Measurements from ENCODE around the gene EFCAB11. TPM values are rescaled to one million over a fixed set of nuclear protein-coding genes. Genes with fewer than 3 reads are reported as not detected.

The EFCAB11 gene
- total RNA-seq, 1 experiment from 2014 or later, result 36.2 TPM

- TF ChIP-seq, protein P1, sequence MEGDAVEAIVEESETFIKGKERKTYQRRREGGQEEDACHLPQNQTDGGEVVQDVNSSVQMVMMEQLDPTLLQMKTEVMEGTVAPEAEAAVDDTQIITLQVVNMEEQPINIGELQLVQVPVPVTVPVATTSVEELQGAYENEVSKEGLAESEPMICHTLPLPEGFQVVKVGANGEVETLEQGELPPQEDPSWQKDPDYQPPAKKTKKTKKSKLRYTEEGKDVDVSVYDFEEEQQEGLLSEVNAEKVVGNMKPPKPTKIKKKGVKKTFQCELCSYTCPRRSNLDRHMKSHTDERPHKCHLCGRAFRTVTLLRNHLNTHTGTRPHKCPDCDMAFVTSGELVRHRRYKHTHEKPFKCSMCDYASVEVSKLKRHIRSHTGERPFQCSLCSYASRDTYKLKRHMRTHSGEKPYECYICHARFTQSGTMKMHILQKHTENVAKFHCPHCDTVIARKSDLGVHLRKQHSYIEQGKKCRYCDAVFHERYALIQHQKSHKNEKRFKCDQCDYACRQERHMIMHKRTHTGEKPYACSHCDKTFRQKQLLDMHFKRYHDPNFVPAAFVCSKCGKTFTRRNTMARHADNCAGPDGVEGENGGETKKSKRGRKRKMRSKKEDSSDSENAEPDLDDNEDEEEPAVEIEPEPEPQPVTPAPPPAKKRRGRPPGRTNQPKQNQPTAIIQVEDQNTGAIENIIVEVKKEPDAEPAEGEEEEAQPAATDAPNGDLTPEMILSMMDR (IDR thresholded peaks at IDR 0.05; ENCODE audit: insufficient read depth in 1 of 2, low read depth in 1 of 2, low read length in 1 of 2, severe bottlenecking in 1 of 2, unreplicated experiment in 1 of 2), result no peak
- Histone ChIP-seq H3K36me3 (ENCODE audit: control insufficient read depth, insufficient read depth, low read length) (no peaks in the 10 kb centered on the region), H3K4me1 (no peaks in the 10 kb centered on the region), H3K9me3 (0 out of 2 replicates have a peak, but pooled peaks cover 5% of the 10 kb centered on the region), H3K4me3 (ENCODE audit: low read depth, low read length) (no peak overlapping the region), H3K27me3 (replicated peaks; ENCODE audit: control insufficient read depth, insufficient read depth, low read length) (no peaks in the 10 kb centered on the region)
- H3K4me3 Mint-ChIP-seq (ENCODE audit: unreplicated experiment), result no peak overlapping the region
- H3K4me1 Mint-ChIP-seq (ENCODE audit: low read depth, unreplicated experiment), result no peaks in the 10 kb centered on the region
- intact Hi-C loops (cut with micrococcal nuclease; ENCODE audit: unreplicated experiment), result no loop called here
- H3K27ac Mint-ChIP-seq (ENCODE audit: unreplicated experiment), result no peak overlapping the region
- no TSS peak for BruUV-seq (replicated peaks)
- CTCF ChIA-PET, result no interaction called here
- no peaks in the 10 kb centered on the region for H3K27me3 Mint-ChIP-seq (ENCODE audit: insufficient read depth, unreplicated experiment)
- peaks cover 6% of the 10 kb centered on the region for H3K9me3 Mint-ChIP-seq (ENCODE audit: unreplicated experiment)
- POLR2A ChIA-PET, result no interaction called here
- DNase-seq, result no peak
- no peaks in the 10 kb centered on the region for H3K36me3 Mint-ChIP-seq (ENCODE audit: insufficient read depth, unreplicated experiment)
Observed at GRCh38 chr14:89891055-89891454, 63.5 kb downstream of the EFCAB11 start.

DNA sequence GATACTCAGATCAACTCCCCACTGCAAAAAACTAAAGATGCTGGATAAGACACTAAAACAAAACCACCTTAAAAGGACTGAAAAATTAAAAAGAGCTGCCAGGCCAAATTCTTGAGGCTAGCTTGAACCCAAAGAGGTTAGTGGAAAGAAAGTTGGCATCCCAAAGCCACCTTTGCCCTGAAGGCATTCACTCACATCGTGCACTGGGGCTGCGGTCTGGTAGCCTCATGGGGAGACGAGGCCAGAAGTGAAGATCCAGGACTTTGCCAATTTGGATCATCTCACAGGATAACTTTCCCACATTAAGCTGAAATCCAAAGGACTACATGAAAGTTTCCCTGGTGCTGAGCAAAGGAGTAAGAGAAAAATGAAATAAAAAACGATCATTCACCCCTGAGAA, 63.9 kb downstream of the EFCAB11 start:
- H3K4me3 ChIP-seq (ENCODE audit: low read depth, low read length), result no peak overlapping the region
- TF ChIP-seq, protein P1 (IDR thresholded peaks at IDR 0.05; ENCODE audit: insufficient read depth in 1 of 2, low read depth in 1 of 2, low read length in 1 of 2, severe bottlenecking in 1 of 2, unreplicated experiment in 1 of 2), result no peak
- H3K36me3 ChIP-seq (ENCODE audit: control insufficient read depth, insufficient read depth, low read length), result no peaks in the 10 kb centered on the region
- Mint-ChIP-seq H3K4me3 (ENCODE audit: unreplicated experiment) (no peak overlapping the region), H3K9me3 (ENCODE audit: unreplicated experiment) (peaks cover 6% of the 10 kb centered on the region), H3K4me1 (ENCODE audit: low read depth, unreplicated experiment) (no peaks in the 10 kb centered on the region), H3K36me3 (ENCODE audit: insufficient read depth, unreplicated experiment) (no peaks in the 10 kb centered on the region), H3K27me3 (ENCODE audit: insufficient read depth, unreplicated experiment) (no peaks in the 10 kb centered on the region), H3K27ac (ENCODE audit: unreplicated experiment) (no peak overlapping the region)
- intact Hi-C loops (cut with micrococcal nuclease; ENCODE audit: unreplicated experiment), result no loop called here
- no TSS peak for BruUV-seq (replicated peaks)
- 0 out of 2 replicates have a peak, but pooled peaks cover 5% of the 10 kb centered on the region for H3K9me3 ChIP-seq
- DNase-seq, result no peak
- CTCF ChIA-PET, result no interaction called here
- POLR2A ChIA-PET, result no interaction called here
- no peaks in the 10 kb centered on the region for H3K27me3 ChIP-seq (replicated peaks; ENCODE audit: control insufficient read depth, insufficient read depth, low read length)
- no peaks in the 10 kb centered on the region for H3K4me1 ChIP-seq

DNA sequence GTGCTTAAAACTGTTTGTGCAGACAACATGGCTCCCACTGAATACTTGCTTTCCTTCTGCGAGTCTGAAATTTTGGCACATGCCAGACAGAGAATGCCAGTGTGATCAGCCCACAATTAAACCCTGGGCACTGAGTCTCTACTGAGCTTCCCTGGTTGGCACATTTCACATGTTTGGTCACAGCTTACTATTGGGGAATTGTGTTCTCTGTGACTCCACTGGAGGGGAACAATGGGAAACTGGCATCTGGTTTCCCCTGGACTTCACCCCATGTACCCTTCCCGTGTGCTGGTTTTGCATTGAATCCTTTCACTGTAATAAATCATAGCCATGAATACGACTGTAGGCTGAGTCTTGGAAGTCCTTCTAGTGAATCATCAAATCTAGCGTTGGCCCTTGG, 64.9 kb downstream of the EFCAB11 start:
- Mint-ChIP-seq H3K9me3 (ENCODE audit: unreplicated experiment) (peaks cover 6% of the 10 kb centered on the region), H3K4me1 (ENCODE audit: low read depth, unreplicated experiment) (no peaks in the 10 kb centered on the region), H3K4me3 (ENCODE audit: unreplicated experiment) (no peak overlapping the region), H3K36me3 (ENCODE audit: insufficient read depth, unreplicated experiment) (no peaks in the 10 kb centered on the region), H3K27me3 (ENCODE audit: insufficient read depth, unreplicated experiment) (no peaks in the 10 kb centered on the region), H3K27ac (ENCODE audit: unreplicated experiment) (no peak overlapping the region)
- H3K27me3 ChIP-seq (replicated peaks; ENCODE audit: control insufficient read depth, insufficient read depth, low read length), result no peaks in the 10 kb centered on the region
- ChIA-PET CTCF (no interaction called here), POLR2A (no interaction called here)
- H3K4me3 ChIP-seq (ENCODE audit: low read depth, low read length), result no peak overlapping the region
- H3K36me3 ChIP-seq (ENCODE audit: control insufficient read depth, insufficient read depth, low read length), result no peaks in the 10 kb centered on the region
- TF ChIP-seq, protein P1 (IDR thresholded peaks at IDR 0.05; ENCODE audit: insufficient read depth in 1 of 2, low read depth in 1 of 2, low read length in 1 of 2, severe bottlenecking in 1 of 2, unreplicated experiment in 1 of 2), result no peak
- intact Hi-C loops (cut with micrococcal nuclease; ENCODE audit: unreplicated experiment), result no loop called here
- H3K9me3 ChIP-seq, result 0 out of 2 replicates have a peak, but pooled peaks cover 5% of the 10 kb centered on the region
- BruUV-seq (replicated peaks), result no TSS peak
- no peak for DNase-seq
- H3K4me1 ChIP-seq, result no peaks in the 10 kb centered on the region
